Liver (tissue), 3 donors: ENCODE results near the gene FAM72D.
"Not testable (repeated sequence)": the region's sequence is repeated elsewhere in the genome, so short reads cannot be mapped to it uniquely, and the experiment has no call there.

ENCODE experiments used
- FOXA1 ChIP-seq: IDR thresholded peaks from 2 replicates; pipeline ENCODE4 v1.6.1; 2016; ENCODE audit warnings: antibody characterized with exemption
- FOXA2 ChIP-seq: IDR thresholded peaks from 2 replicates; pipeline ENCODE4 v1.6.1; 2016; ENCODE audit warnings: antibody characterized with exemption
- HNF4A ChIP-seq, 2 donors: conservative IDR thresholded peaks; 2 replicates each; pipeline ENCODE4 v1.6.1; 2016; ENCODE audit warnings: antibody characterized with exemption in 2 of 2, mild to moderate bottlenecking in 2 of 2
- HNF4G ChIP-seq: IDR thresholded peaks from 2 replicates; pipeline ENCODE4 v1.6.1; 2016; ENCODE audit warnings: antibody characterized with exemption
- JUND ChIP-seq, 2 donors: IDR thresholded peaks; 2 replicates each; pipeline ENCODE4 v1.6.1; 2016; ENCODE audit warnings: antibody characterized with exemption in 2 of 2
- NR2F2 ChIP-seq: IDR thresholded peaks from 2 replicates; pipeline ENCODE4 v1.6.1; 2016; ENCODE audit warnings: antibody characterized with exemption
- REST ChIP-seq: IDR thresholded peaks from 2 replicates; pipeline ENCODE4 v1.6.1; 2016; ENCODE audit warnings: antibody characterized with exemption, mild to moderate bottlenecking
- RXRA ChIP-seq, 2 donors: IDR thresholded peaks; 2 replicates each; pipeline ENCODE4 v1.6.1; 2017 to 2018; ENCODE audit warnings: antibody characterized with exemption in 2 of 2, mild to moderate bottlenecking in 1 of 2
- SP1 ChIP-seq: IDR thresholded peaks from 2 replicates; pipeline ENCODE4 v1.6.1; 2018; ENCODE audit warnings: antibody characterized with exemption, mild to moderate bottlenecking
- TAF1 ChIP-seq: conservative IDR thresholded peaks from 2 replicates; pipeline ENCODE4 v1.6.1; 2016; ENCODE audit warnings: antibody characterized with exemption, mild to moderate bottlenecking
- YY1 ChIP-seq: IDR thresholded peaks from 2 replicates; pipeline ENCODE4 v1.6.1; 2016; ENCODE audit warnings: antibody characterized with exemption, mild to moderate bottlenecking
- TF ChIP-seq, protein P1 (sequence below): fragments of 150-350 bp; IDR thresholded peaks from 2 replicates; pipeline ENCODE4 v1.5.1; 2017; ENCODE audit warnings: improper control_type of control experiment, low read depth, low read length; ENCODE audit not compliant: missing input control
- TF ChIP-seq, protein P2 (sequence below): IDR thresholded peaks from 2 replicates; pipeline ENCODE4 v1.6.1; 2016; ENCODE audit warnings: antibody characterized with exemption
- donor health status: healthy.
- donor health status: healthy.

- TF ChIP-seq, protein P1, sequence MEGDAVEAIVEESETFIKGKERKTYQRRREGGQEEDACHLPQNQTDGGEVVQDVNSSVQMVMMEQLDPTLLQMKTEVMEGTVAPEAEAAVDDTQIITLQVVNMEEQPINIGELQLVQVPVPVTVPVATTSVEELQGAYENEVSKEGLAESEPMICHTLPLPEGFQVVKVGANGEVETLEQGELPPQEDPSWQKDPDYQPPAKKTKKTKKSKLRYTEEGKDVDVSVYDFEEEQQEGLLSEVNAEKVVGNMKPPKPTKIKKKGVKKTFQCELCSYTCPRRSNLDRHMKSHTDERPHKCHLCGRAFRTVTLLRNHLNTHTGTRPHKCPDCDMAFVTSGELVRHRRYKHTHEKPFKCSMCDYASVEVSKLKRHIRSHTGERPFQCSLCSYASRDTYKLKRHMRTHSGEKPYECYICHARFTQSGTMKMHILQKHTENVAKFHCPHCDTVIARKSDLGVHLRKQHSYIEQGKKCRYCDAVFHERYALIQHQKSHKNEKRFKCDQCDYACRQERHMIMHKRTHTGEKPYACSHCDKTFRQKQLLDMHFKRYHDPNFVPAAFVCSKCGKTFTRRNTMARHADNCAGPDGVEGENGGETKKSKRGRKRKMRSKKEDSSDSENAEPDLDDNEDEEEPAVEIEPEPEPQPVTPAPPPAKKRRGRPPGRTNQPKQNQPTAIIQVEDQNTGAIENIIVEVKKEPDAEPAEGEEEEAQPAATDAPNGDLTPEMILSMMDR: not testable (repeated sequence)
- not testable (repeated sequence) for TF ChIP-seq FOXA2; REST; RXRA (IDR thresholded peaks at IDR 0.05); YY1; HNF4G; SP1; NR2F2; FOXA1; JUND (IDR thresholded peaks at IDR 0.05); TAF1; HNF4A (conservative IDR thresholded peaks at IDR 0.05)
- TF ChIP-seq, protein P2, sequence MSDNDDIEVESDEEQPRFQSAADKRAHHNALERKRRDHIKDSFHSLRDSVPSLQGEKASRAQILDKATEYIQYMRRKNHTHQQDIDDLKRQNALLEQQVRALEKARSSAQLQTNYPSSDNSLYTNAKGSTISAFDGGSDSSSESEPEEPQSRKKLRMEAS: not testable (repeated sequence)
These were observed 2.1 kb upstream of the FAM72D start for GRCh38 chr1:145093517-145094149.
